ENCODE results near the gene LYZL2. TPM values are rescaled to one million over a fixed set of nuclear protein-coding genes. Genes with fewer than 3 reads are reported as not detected.
A peak's percentile ranks its signal among the peaks of the same experiment; 100 is the strongest.
"Not testable (repeated sequence)": the region's sequence is repeated elsewhere in the genome, so short reads cannot be mapped to it uniquely, and the experiment has no call there.

The LYZL2 gene
- total RNA-seq, 1 experiment from 2014 or later, result not detected

- H3K27ac Mint-ChIP-seq (ENCODE audit: low read depth, unreplicated experiment); H3K36me3 Mint-ChIP-seq (ENCODE audit: insufficient read depth, unreplicated experiment); BruUV-seq (replicated peaks); H3K4me1 Mint-ChIP-seq (ENCODE audit: insufficient read depth, unreplicated experiment); H3K9me3 Mint-ChIP-seq (ENCODE audit: unreplicated experiment); DNase-seq (ENCODE audit: unreplicated experiment); H3K4me3 Mint-ChIP-seq (ENCODE audit: unreplicated experiment); intact Hi-C loops (cut with micrococcal nuclease); POLR2A ChIA-PET: not testable (repeated sequence)
- CTCF ChIA-PET, result interaction anchor here (1.1 kb wide), 1 partner anchor 11 kb away, joined by 4 read pairs; no protein-coding TSS in a partner anchor
- peaks cover 35% of the 10 kb centered on the region for H3K27me3 Mint-ChIP-seq (ENCODE audit: insufficient read depth, unreplicated experiment)
Measured at GRCh38 chr10:30643557-30644199, 14.1 kb upstream of the LYZL2 start.

- H3K4me3 Mint-ChIP-seq (ENCODE audit: unreplicated experiment); DNase-seq (ENCODE audit: unreplicated experiment); CTCF ChIA-PET; H3K9me3 Mint-ChIP-seq (ENCODE audit: unreplicated experiment); H3K27ac Mint-ChIP-seq (ENCODE audit: low read depth, unreplicated experiment); H3K36me3 Mint-ChIP-seq (ENCODE audit: insufficient read depth, unreplicated experiment); BruUV-seq (replicated peaks); POLR2A ChIA-PET; intact Hi-C loops (cut with micrococcal nuclease): not testable (repeated sequence)
- peaks cover 32% of the 10 kb centered on the region for H3K27me3 Mint-ChIP-seq (ENCODE audit: insufficient read depth, unreplicated experiment)
- H3K4me1 Mint-ChIP-seq (ENCODE audit: insufficient read depth, unreplicated experiment), result peaks cover 12% of the 10 kb centered on the region
Measured at GRCh38 chr10:30642856-30643255, 13.3 kb upstream of the LYZL2 start.

GRCh38 chr10:30639946-30640786 is 10.6 kb upstream of the LYZL2 start:
- ChIA-PET POLR2A (interaction anchor here (0.7 to 1.5 kb wide), 3 partner anchors 10 to 1500 kb away, joined by 4 to 7 read pairs (median 5); no protein-coding TSS in a partner anchor), CTCF (interaction anchor here (0.5 to 2.4 kb wide), 24 partner anchors 8 to 1828 kb away, joined by 3 to 12 read pairs (median 4); partner anchors contain the start of genes LYZL2 and MTPAP)
- TF ChIP-seq CTCF (IDR thresholded peaks at IDR 0.05; ENCODE audit: unreplicated experiment), result peak; percentile 67
- peaks cover 6% of the 10 kb centered on the region for H3K36me3 Mint-ChIP-seq (ENCODE audit: insufficient read depth, unreplicated experiment)
- no TSS peak for BruUV-seq (replicated peaks)
- peak; percentile 57 for DNase-seq (ENCODE audit: unreplicated experiment)
- H3K27me3 Mint-ChIP-seq (ENCODE audit: insufficient read depth, unreplicated experiment), result peaks cover 14% of the 10 kb centered on the region
- intact Hi-C loops (cut with micrococcal nuclease), result no loop called here
- no peak overlapping the region for H3K27ac Mint-ChIP-seq (ENCODE audit: low read depth, unreplicated experiment)
- peaks cover 14% of the 10 kb centered on the region for H3K4me1 Mint-ChIP-seq (ENCODE audit: insufficient read depth, unreplicated experiment)
- no peaks in the 10 kb centered on the region for H3K9me3 Mint-ChIP-seq (ENCODE audit: unreplicated experiment)
- H3K4me3 Mint-ChIP-seq (ENCODE audit: unreplicated experiment), result no peak overlapping the region

- intact Hi-C loops (cut with micrococcal nuclease), result no loop called here
- Mint-ChIP-seq H3K36me3 (ENCODE audit: insufficient read depth, unreplicated experiment) (peaks cover 9% of the 10 kb centered on the region), H3K4me3 (ENCODE audit: unreplicated experiment) (no peak overlapping the region), H3K9me3 (ENCODE audit: unreplicated experiment) (no peaks in the 10 kb centered on the region), H3K4me1 (ENCODE audit: insufficient read depth, unreplicated experiment) (peaks cover 12% of the 10 kb centered on the region), H3K27me3 (ENCODE audit: insufficient read depth, unreplicated experiment) (no peaks in the 10 kb centered on the region), H3K27ac (ENCODE audit: low read depth, unreplicated experiment) (no peak overlapping the region)
- no TSS peak for BruUV-seq (replicated peaks)
- POLR2A ChIA-PET, result interaction anchor here (0.7 kb wide), 1 partner anchor 534 kb away, joined by 3 read pairs; no protein-coding TSS in a partner anchor
- CTCF ChIA-PET, result interaction anchor here (0.6 to 2.4 kb wide), 5 partner anchors 13 to 1327 kb away, joined by 3 to 12 read pairs (median 7); no protein-coding TSS in a partner anchor
- no peak for TF ChIP-seq CTCF (IDR thresholded peaks at IDR 0.05; ENCODE audit: unreplicated experiment)
- DNase-seq (ENCODE audit: unreplicated experiment), result peak; percentile 89
Measured at GRCh38 chr10:30637881-30638467, 8.4 kb upstream of the LYZL2 start.

Data from MCF 10A (cell line).